ENCODE results near the gene OLFM4. TPM values are rescaled to one million over a fixed set of nuclear protein-coding genes. Genes with fewer than 3 reads are reported as not detected.

Gene OLFM4
- total RNA-seq, 1 experiment from 2014 or later: not detected

DNA sequence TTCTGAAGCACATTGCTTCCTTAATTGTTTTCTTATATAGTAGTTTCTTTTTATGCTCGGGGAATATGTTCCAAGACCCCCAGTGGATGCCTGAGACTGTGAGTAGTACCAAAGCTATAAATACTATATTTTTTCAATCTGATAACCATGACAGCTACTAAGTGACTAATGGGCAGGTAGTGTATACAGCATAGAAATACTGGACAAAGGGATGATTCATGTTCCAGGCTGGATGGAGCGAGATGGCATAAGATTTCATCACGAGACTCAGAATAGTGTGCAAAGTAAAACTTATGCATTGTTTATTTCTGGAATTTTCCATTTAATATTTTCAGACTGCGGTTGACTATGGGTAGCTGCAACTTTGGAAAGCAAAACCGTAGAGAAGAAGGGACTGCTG is 47.9 kb upstream of the OLFM4 start:
- Histone ChIP-seq H3K27ac (ENCODE audit: low read length) (no peak overlapping the region), H3K9me3 (ENCODE audit: control insufficient read depth, insufficient read depth, low read depth, low read length) (no peaks in the 10 kb centered on the region), H3K4me1 (ENCODE audit: control insufficient read depth, insufficient read depth, low read length) (no peaks in the 10 kb centered on the region), H3K27me3 (ENCODE audit: control insufficient read depth, insufficient read depth, low read length) (no peaks in the 10 kb centered on the region), H3K4me3 (ENCODE audit: low read depth in 2 of 2, low read length in 2 of 2) (no peak overlapping the region), H3K36me3 (ENCODE audit: control insufficient read depth, insufficient read depth, low read length) (no peaks in the 10 kb centered on the region)
- TF ChIP-seq POLR2AphosphoS5 (IDR thresholded peaks at IDR 0.05; ENCODE audit: low read depth, low read length): no peak
- no peak for TF ChIP-seq SIN3A (IDR thresholded peaks at IDR 0.05; ENCODE audit: borderline replicate concordance, insufficient read depth, low read depth, low read length)
- TF ChIP-seq TCF7L2 (IDR thresholded peaks at IDR 0.05; ENCODE audit: low read depth, low read length): no peak
- TF ChIP-seq, protein P1, sequence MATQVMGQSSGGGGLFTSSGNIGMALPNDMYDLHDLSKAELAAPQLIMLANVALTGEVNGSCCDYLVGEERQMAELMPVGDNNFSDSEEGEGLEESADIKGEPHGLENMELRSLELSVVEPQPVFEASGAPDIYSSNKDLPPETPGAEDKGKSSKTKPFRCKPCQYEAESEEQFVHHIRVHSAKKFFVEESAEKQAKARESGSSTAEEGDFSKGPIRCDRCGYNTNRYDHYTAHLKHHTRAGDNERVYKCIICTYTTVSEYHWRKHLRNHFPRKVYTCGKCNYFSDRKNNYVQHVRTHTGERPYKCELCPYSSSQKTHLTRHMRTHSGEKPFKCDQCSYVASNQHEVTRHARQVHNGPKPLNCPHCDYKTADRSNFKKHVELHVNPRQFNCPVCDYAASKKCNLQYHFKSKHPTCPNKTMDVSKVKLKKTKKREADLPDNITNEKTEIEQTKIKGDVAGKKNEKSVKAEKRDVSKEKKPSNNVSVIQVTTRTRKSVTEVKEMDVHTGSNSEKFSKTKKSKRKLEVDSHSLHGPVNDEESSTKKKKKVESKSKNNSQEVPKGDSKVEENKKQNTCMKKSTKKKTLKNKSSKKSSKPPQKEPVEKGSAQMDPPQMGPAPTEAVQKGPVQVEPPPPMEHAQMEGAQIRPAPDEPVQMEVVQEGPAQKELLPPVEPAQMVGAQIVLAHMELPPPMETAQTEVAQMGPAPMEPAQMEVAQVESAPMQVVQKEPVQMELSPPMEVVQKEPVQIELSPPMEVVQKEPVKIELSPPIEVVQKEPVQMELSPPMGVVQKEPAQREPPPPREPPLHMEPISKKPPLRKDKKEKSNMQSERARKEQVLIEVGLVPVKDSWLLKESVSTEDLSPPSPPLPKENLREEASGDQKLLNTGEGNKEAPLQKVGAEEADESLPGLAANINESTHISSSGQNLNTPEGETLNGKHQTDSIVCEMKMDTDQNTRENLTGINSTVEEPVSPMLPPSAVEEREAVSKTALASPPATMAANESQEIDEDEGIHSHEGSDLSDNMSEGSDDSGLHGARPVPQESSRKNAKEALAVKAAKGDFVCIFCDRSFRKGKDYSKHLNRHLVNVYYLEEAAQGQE (IDR thresholded peaks at IDR 0.05; ENCODE audit: insufficient read depth in 1 of 2, low read depth in 2 of 2, low read length in 1 of 2): no peak
- ChIA-PET POLR2A (no interaction called here), CTCF (no interaction called here)
- no TSS peak for BruUV-seq (replicated peaks)
- no peak for DNase-seq (ENCODE audit: low read depth, low spot score)
- ATAC-seq: no peak
- in situ Hi-C loops (cut with HindIII; ENCODE audit: low pct_unique_long_range_greater_than_20kb, low sequenced_read_pairs) (no loop called here), intact Hi-C loops (cut with micrococcal nuclease; ENCODE audit: unreplicated experiment) (no loop called here)

DNA sequence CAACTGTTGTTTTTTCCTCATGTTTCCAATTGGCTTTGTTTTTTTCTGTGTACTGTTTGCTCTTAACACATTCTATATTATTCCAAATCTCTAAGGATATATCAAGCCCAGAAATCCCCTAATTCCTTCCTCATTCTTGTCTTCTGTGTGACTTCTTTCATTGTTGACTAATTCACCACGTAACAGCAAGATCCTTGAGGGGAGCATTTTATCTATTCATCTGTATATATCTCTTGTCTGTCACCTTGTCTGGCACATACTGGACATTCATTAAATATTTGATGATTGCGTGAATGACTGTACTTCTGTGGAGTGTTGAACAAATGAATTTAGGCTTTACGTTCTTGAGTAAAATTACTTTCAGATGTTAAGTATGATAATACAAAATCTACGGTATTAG is 44.8 kb upstream of the OLFM4 start:
- TF ChIP-seq TCF7L2 (IDR thresholded peaks at IDR 0.05; ENCODE audit: low read depth, low read length) (no peak), POLR2AphosphoS5 (IDR thresholded peaks at IDR 0.05; ENCODE audit: low read depth, low read length) (no peak), SIN3A (IDR thresholded peaks at IDR 0.05; ENCODE audit: borderline replicate concordance, insufficient read depth, low read depth, low read length) (no peak)
- TF ChIP-seq, protein P2, sequence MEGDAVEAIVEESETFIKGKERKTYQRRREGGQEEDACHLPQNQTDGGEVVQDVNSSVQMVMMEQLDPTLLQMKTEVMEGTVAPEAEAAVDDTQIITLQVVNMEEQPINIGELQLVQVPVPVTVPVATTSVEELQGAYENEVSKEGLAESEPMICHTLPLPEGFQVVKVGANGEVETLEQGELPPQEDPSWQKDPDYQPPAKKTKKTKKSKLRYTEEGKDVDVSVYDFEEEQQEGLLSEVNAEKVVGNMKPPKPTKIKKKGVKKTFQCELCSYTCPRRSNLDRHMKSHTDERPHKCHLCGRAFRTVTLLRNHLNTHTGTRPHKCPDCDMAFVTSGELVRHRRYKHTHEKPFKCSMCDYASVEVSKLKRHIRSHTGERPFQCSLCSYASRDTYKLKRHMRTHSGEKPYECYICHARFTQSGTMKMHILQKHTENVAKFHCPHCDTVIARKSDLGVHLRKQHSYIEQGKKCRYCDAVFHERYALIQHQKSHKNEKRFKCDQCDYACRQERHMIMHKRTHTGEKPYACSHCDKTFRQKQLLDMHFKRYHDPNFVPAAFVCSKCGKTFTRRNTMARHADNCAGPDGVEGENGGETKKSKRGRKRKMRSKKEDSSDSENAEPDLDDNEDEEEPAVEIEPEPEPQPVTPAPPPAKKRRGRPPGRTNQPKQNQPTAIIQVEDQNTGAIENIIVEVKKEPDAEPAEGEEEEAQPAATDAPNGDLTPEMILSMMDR (IDR thresholded peaks at IDR 0.05): no peak
- TF ChIP-seq, protein P1 (IDR thresholded peaks at IDR 0.05; ENCODE audit: insufficient read depth in 1 of 2, low read depth in 2 of 2, low read length in 1 of 2): no peak
- ChIA-PET POLR2A (no interaction called here), CTCF (no interaction called here)
- no peaks in the 10 kb centered on the region for H3K27me3 ChIP-seq (ENCODE audit: control insufficient read depth, insufficient read depth, low read length)
- DNase-seq (ENCODE audit: low read depth, low spot score): no peak
- BruUV-seq (replicated peaks): no TSS peak
- ATAC-seq: no peak
- H3K9me3 ChIP-seq (ENCODE audit: control insufficient read depth, insufficient read depth, low read depth, low read length): no peaks in the 10 kb centered on the region
- no peaks in the 10 kb centered on the region for H3K4me1 ChIP-seq (ENCODE audit: control insufficient read depth, insufficient read depth, low read length)
- H3K4me3 ChIP-seq (ENCODE audit: low read depth in 2 of 2, low read length in 2 of 2): no peak overlapping the region
- intact Hi-C loops (cut with micrococcal nuclease; ENCODE audit: unreplicated experiment): no loop called here
- no peaks in the 10 kb centered on the region for H3K36me3 ChIP-seq (ENCODE audit: control insufficient read depth, insufficient read depth, low read length)
- in situ Hi-C loops (cut with HindIII; ENCODE audit: low pct_unique_long_range_greater_than_20kb, low sequenced_read_pairs): no loop called here
- H3K27ac ChIP-seq (ENCODE audit: low read length): no peak overlapping the region
